PC-9 (cell line): ENCODE measurements around the gene KLHDC4.

Experiments used
- CTCF ChIP-seq: fragments of 200-600 bp; sonication (generic); conservative IDR thresholded peaks from 2 replicates; pipeline ENCODE4 v1.6.1; 2017; ENCODE audit warnings: mixed run types, antibody characterized with exemption, mild to moderate bottlenecking, moderate library complexity
- EZH2 ChIP-seq: fragments of 200-600 bp; sonication (generic); IDR thresholded peaks from 2 replicates; pipeline ENCODE4 v1.8.0; 2017; ENCODE audit warnings: antibody characterized with exemption, low read depth

- TF ChIP-seq EZH2 (no peak), CTCF (no peak)
Observed at GRCh38 chr16:87740441-87740840, 25.3 kb downstream of the KLHDC4 start.
